Measurements from ENCODE around the gene WASF2.

GRCh38 chr1:27473755-27474154 is 16.2 kb downstream of the WASF2 start:
- no peak for TF ChIP-seq CEBPB (IDR thresholded peaks at IDR 0.05; ENCODE audit: low read depth, low read length)
- no peak for TF ChIP-seq POLR2A (IDR thresholded peaks at IDR 0.05; ENCODE audit: control extremely low read depth in 1 of 2, low read depth in 2 of 2, low read length in 2 of 2)
- TF ChIP-seq MAX (IDR thresholded peaks at IDR 0.05) = no peak
- TF ChIP-seq SIN3A (conservative IDR thresholded peaks at IDR 0.05 in 1 of 2, IDR thresholded peaks at IDR 0.05 in 1 of 2; ENCODE audit: low read depth in 1 of 2, low read length in 2 of 2) = no peak
- no peak for TF ChIP-seq CTCF (IDR thresholded peaks at IDR 0.05; ENCODE audit: control extremely low read depth in 1 of 3, insufficient read depth in 1 of 3, low read depth in 1 of 3, low read length in 3 of 3)
- no peak for TF ChIP-seq JUND (IDR thresholded peaks at IDR 0.05; ENCODE audit: low read length)
- TF ChIP-seq PHF8 (conservative IDR thresholded peaks at IDR 0.05; ENCODE audit: low read depth, low read length) = no peak
- TF ChIP-seq CBX5 (IDR thresholded peaks at IDR 0.05; ENCODE audit: low read depth, low read length) = no peak
- no peak for TF ChIP-seq EP300 (IDR thresholded peaks at IDR 0.05; ENCODE audit: borderline replicate concordance in 1 of 2, low read depth in 2 of 2, low read length in 2 of 2)
- no peak for TF ChIP-seq BCL11A (IDR thresholded peaks at IDR 0.05; ENCODE audit: low read depth in 2 of 2, low read length in 2 of 2)

Measured in H1 (cell line).